ENCODE data around the gene STXBP6. TPM values are rescaled to one million over a fixed set of nuclear protein-coding genes. Genes with fewer than 3 reads are reported as not detected.

STXBP6 gene
- total RNA-seq, 1 experiment from 2014 or later, result 0.27 TPM

DNA sequence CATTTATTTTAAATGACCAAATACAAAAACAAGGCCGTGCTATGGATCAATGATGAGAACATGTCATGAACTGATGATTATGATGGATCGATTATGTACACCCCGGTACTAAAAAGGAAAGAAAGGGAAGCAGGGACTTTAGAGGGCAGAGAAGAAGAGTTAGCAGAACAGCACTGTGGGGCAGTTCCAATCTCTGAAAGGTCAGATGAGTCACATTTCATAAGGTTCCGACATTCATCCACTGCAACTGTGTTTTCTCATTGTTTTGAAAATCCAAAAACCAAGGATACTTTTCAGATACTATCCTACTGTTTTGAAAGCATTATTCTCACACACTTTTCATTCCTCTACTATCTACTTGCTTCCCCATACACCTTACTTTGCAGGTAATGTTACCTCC, 169.3 kb downstream of the STXBP6 start:
- ATAC-seq (no peak), DNase-seq (ENCODE audit: low read depth, low spot score) (no peak)
- H3K9ac ChIP-seq (ENCODE audit: low read length), result no peak overlapping the region
- no peak overlapping the region for H2AFZ ChIP-seq (ENCODE audit: low read depth, low read length, poor library complexity, severe bottlenecking)
- H3K4me3 ChIP-seq (replicated peaks in 1 of 2; ENCODE audit: low read depth in 1 of 2, low read length in 2 of 2), result no peak overlapping the region
- H3K9me2 ChIP-seq (ENCODE audit: insufficient read depth), result no peaks in the 10 kb centered on the region
- H3K4me2 ChIP-seq (ENCODE audit: low read length), result no peak overlapping the region
- no peaks in the 10 kb centered on the region for H3K27me3 ChIP-seq (ENCODE audit: insufficient read depth, low read length)
- H3K9me3 ChIP-seq (ENCODE audit: control insufficient read depth in 1 of 2, insufficient read depth in 1 of 2, low read depth in 1 of 2, low read length in 2 of 2), result peaks cover 0 to 5% of the 10 kb centered on the region in 2 experiments; a peak in 1 of 4 replicates
- BruUV-seq (replicated peaks), result no TSS peak
- no peaks in the 10 kb centered on the region for H3K4me1 ChIP-seq (ENCODE audit: control insufficient read depth in 1 of 2, insufficient read depth in 2 of 2, low read length in 2 of 2)
- no peaks in the 10 kb centered on the region for H3K36me3 ChIP-seq (ENCODE audit: control insufficient read depth in 1 of 2, insufficient read depth in 2 of 2, low read length in 2 of 2)
- H3K27ac ChIP-seq (ENCODE audit: low read depth, low read length), result no peak overlapping the region
- TF ChIP-seq TCF7L2 (IDR thresholded peaks at IDR 0.05; ENCODE audit: borderline replicate concordance, extremely low read depth, insufficient read depth, insufficient read length), result no peak
- TF ChIP-seq JUND (IDR thresholded peaks at IDR 0.05), result no peak
- no peak for TF ChIP-seq RAD21 (IDR thresholded peaks at IDR 0.05; ENCODE audit: low read depth)
- no peak for TF ChIP-seq EGR1 (IDR thresholded peaks at IDR 0.05; ENCODE audit: low read depth)
- no peak for TF ChIP-seq SP1 (IDR thresholded peaks at IDR 0.05; ENCODE audit: low read depth)
- TF ChIP-seq ELF1 (IDR thresholded peaks at IDR 0.05; ENCODE audit: borderline replicate concordance, low read depth), result no peak
- TF ChIP-seq, protein P1, sequence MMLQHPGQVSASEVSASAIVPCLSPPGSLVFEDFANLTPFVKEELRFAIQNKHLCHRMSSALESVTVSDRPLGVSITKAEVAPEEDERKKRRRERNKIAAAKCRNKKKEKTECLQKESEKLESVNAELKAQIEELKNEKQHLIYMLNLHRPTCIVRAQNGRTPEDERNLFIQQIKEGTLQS (IDR thresholded peaks at IDR 0.05), result no peak
- ChIA-PET CTCF (no interaction called here), POLR2A (no interaction called here), RAD21 (ENCODE audit: low non-redundant PET in 1 of 2, low total read pairs in 2 of 2, uncharacterized antibody in 2 of 2, unreplicated experiment in 2 of 2) (no interaction called here)
- H3K79me2 ChIP-seq (ENCODE audit: insufficient read depth, low read length), result no peaks in the 10 kb centered on the region
- intact Hi-C loops (cut with micrococcal nuclease), result no loop called here
- H4K20me1 ChIP-seq (ENCODE audit: insufficient read depth), result no peaks in the 10 kb centered on the region

DNA sequence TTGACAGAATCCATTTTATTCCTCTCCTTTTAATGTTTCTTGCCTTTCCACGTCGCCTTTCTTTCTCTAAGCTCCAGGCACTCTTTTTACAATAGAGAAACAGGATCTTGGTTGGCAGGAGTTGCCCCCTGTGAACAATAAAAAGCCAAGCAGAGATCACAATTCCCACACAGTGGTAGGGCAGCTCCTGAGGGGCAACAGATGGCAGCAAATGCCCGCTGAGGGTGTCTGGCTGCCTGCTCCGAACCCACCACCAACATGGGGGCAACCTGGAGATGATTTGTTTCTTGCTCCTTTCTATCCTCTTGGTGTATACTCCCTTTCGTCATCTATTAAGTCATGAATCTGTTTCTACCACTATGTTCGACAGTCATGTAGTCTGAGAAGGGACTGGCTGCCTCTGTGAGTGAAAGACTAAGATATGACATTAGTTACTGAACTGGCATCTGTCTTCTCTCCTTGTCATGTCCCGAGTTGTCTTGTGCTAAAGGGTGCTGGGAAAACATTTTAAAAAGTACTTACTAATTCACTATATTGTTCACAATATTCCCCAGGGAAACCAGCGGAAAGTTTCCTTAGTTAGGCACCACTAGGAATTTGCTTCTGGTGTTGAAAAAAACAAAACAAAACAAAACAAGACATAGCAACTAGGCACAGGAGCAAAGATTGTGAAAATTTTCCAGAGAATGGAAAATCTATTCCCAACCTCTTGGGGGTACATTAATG, 170.1 kb downstream of the STXBP6 start:
- no peak overlapping the region for H2AFZ ChIP-seq (ENCODE audit: low read depth, low read length, poor library complexity, severe bottlenecking)
- H3K36me3 ChIP-seq (ENCODE audit: control insufficient read depth in 1 of 2, insufficient read depth in 2 of 2, low read length in 2 of 2), result no peaks in the 10 kb centered on the region
- POLR2A ChIA-PET, result no interaction called here
- intact Hi-C loops (cut with micrococcal nuclease), result no loop called here
- no TSS peak for BruUV-seq (replicated peaks)
- H3K4me1 ChIP-seq (ENCODE audit: control insufficient read depth in 1 of 2, insufficient read depth in 2 of 2, low read length in 2 of 2), result no peaks in the 10 kb centered on the region
- DNase-seq (ENCODE audit: low read depth, low spot score), result no peak
- H3K9me3 ChIP-seq (ENCODE audit: control insufficient read depth in 1 of 2, insufficient read depth in 1 of 2, low read depth in 1 of 2, low read length in 2 of 2), result peaks cover 0 to 7% of the 10 kb centered on the region in 2 experiments; a peak in 2 of 4 replicates
- no peak overlapping the region for H3K9ac ChIP-seq (ENCODE audit: low read length)
- no peak for ATAC-seq
- H3K9me2 ChIP-seq (ENCODE audit: insufficient read depth), result no peaks in the 10 kb centered on the region
- no peaks in the 10 kb centered on the region for H3K27me3 ChIP-seq (ENCODE audit: insufficient read depth, low read length)
- H3K4me3 ChIP-seq (replicated peaks in 1 of 2; ENCODE audit: low read depth in 1 of 2, low read length in 2 of 2), result no peak overlapping the region
- RAD21 ChIA-PET (ENCODE audit: low non-redundant PET in 1 of 2, low total read pairs in 2 of 2, uncharacterized antibody in 2 of 2, unreplicated experiment in 2 of 2), result no interaction called here
- H3K79me2 ChIP-seq (ENCODE audit: insufficient read depth, low read length), result no peaks in the 10 kb centered on the region
- CTCF ChIA-PET, result no interaction called here
- H3K27ac ChIP-seq (ENCODE audit: low read depth, low read length), result no peak overlapping the region
- no peaks in the 10 kb centered on the region for H4K20me1 ChIP-seq (ENCODE audit: insufficient read depth)
- no peak overlapping the region for H3K4me2 ChIP-seq (ENCODE audit: low read length)
- TF ChIP-seq SRF (IDR thresholded peaks at IDR 0.05; ENCODE audit: low read depth) (no peak), CEBPB (IDR thresholded peaks at IDR 0.05; ENCODE audit: low read depth) (no peak), SIN3A (IDR thresholded peaks at IDR 0.05; ENCODE audit: low read depth) (no peak), ELF1 (IDR thresholded peaks at IDR 0.05; ENCODE audit: borderline replicate concordance, low read depth) (no peak), JUND (IDR thresholded peaks at IDR 0.05) (no peak), POLR2A (IDR thresholded peaks at IDR 0.05; ENCODE audit: borderline replicate concordance, extremely low read depth, insufficient read depth, insufficient read length) (no peak), YY1 (IDR thresholded peaks at IDR 0.05; ENCODE audit: extremely low read depth, insufficient replicate concordance, low read depth, low read length) (no peak), SP1 (IDR thresholded peaks at IDR 0.05; ENCODE audit: low read depth) (no peak), RAD21 (IDR thresholded peaks at IDR 0.05; ENCODE audit: low read depth) (no peak)
- TF ChIP-seq, protein P1 (IDR thresholded peaks at IDR 0.05), result no peak
- TF ChIP-seq, protein P2, sequence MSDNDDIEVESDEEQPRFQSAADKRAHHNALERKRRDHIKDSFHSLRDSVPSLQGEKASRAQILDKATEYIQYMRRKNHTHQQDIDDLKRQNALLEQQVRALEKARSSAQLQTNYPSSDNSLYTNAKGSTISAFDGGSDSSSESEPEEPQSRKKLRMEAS (IDR thresholded peaks at IDR 0.05), result no peak
- TF ChIP-seq, protein P3, sequence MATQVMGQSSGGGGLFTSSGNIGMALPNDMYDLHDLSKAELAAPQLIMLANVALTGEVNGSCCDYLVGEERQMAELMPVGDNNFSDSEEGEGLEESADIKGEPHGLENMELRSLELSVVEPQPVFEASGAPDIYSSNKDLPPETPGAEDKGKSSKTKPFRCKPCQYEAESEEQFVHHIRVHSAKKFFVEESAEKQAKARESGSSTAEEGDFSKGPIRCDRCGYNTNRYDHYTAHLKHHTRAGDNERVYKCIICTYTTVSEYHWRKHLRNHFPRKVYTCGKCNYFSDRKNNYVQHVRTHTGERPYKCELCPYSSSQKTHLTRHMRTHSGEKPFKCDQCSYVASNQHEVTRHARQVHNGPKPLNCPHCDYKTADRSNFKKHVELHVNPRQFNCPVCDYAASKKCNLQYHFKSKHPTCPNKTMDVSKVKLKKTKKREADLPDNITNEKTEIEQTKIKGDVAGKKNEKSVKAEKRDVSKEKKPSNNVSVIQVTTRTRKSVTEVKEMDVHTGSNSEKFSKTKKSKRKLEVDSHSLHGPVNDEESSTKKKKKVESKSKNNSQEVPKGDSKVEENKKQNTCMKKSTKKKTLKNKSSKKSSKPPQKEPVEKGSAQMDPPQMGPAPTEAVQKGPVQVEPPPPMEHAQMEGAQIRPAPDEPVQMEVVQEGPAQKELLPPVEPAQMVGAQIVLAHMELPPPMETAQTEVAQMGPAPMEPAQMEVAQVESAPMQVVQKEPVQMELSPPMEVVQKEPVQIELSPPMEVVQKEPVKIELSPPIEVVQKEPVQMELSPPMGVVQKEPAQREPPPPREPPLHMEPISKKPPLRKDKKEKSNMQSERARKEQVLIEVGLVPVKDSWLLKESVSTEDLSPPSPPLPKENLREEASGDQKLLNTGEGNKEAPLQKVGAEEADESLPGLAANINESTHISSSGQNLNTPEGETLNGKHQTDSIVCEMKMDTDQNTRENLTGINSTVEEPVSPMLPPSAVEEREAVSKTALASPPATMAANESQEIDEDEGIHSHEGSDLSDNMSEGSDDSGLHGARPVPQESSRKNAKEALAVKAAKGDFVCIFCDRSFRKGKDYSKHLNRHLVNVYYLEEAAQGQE (IDR thresholded peaks at IDR 0.05; ENCODE audit: low read depth), result no peak

All from HCT116 (cell line).